Natural killer cell (primary cell): ENCODE results near the gene BRI3BP. TPM values are rescaled to one million over a fixed set of nuclear protein-coding genes. Genes with fewer than 3 reads are reported as not detected.

Experiments
- ATAC-seq, 3 donors: fragments of 150-1000 bp in 2 of 3; fragments of 200-7000 bp in 1 of 3; cut with Tn5 transposase; 1 replicate in 1 of 3; 2 replicates in 2 of 3; pipeline ENCODE4 v1.10.0; 2021; ENCODE audit warnings: mild to moderate bottlenecking in 2 of 3, moderate library complexity in 2 of 3
- DNase-seq, 2 donors: peaks; one replicate each; pipeline versions ENCODE4 v3.0.0 to v3.0.0-alpha.2; 2013 to 2021; ENCODE audit warnings: mixed read lengths in 1 of 2
- H3K27ac ChIP-seq: one replicate; pipeline ENCODE4 v1.5.1; 2013; ENCODE audit warnings: mild to moderate bottlenecking, low read length
- H3K27me3 ChIP-seq: one replicate; pipeline ENCODE4 v1.6.1; 2013; ENCODE audit warnings: low read length; ENCODE audit not compliant: control insufficient read depth, insufficient read depth
- H3K36me3 ChIP-seq: one replicate; pipeline ENCODE4 v1.6.1; 2013; ENCODE audit warnings: low read length; ENCODE audit not compliant: control insufficient read depth, insufficient read depth
- H3K4me1 ChIP-seq: one replicate; pipeline ENCODE4 v1.6.1; 2013; ENCODE audit warnings: low read length; ENCODE audit not compliant: control insufficient read depth, insufficient read depth
- H3K4me3 ChIP-seq: one replicate; pipeline ENCODE4 v1.5.1; 2013; ENCODE audit warnings: low read length
- H3K9me3 ChIP-seq: one replicate; pipeline ENCODE4 v1.6.1; 2013; ENCODE audit warnings: low read length; ENCODE audit not compliant: control insufficient read depth, insufficient read depth
- H3K27ac Mint-ChIP-seq, 2 donors: one replicate each; pipeline ENCODE4 v1.8.0; 2022; ENCODE audit warnings: mild to moderate bottlenecking in 2 of 2, mixed read lengths in 2 of 2, moderate library complexity in 1 of 2
- H3K27me3 Mint-ChIP-seq, 2 donors: one replicate each; pipeline ENCODE4 v1.8.0; 2022; ENCODE audit warnings: low read depth in 2 of 2, mixed read lengths in 2 of 2
- H3K36me3 Mint-ChIP-seq: one replicate; pipeline ENCODE4 v1.8.0; 2022; ENCODE audit warnings: mixed read lengths
- H3K4me1 Mint-ChIP-seq, 2 donors: one replicate each; pipeline ENCODE4 v1.8.0; 2022; ENCODE audit warnings: mixed read lengths in 2 of 2
- H3K4me3 Mint-ChIP-seq: one replicate; pipeline ENCODE4 v1.8.0; 2022; ENCODE audit warnings: mild to moderate bottlenecking, moderate library complexity, mixed read lengths
- H3K9me3 Mint-ChIP-seq, 2 donors: one replicate each; pipeline ENCODE4 v1.8.0; 2022; ENCODE audit warnings: mixed read lengths in 2 of 2
- WGBS: methylation state at CpG from one replicate; pipeline ENCODE4 v1.1.7; 2013; ENCODE audit warnings: missing lambda C conversion rate; ENCODE audit not compliant: insufficient coverage; 5-methylcytosine and 5-hydroxymethylcytosine counted together
- intact Hi-C: fragments of 100-400 bp; cut with micrococcal nuclease; formaldehyde crosslinking; loops from one replicate; pipeline ENCODE4 v1.14.2; 2022
- total RNA-seq, 4 donors: library from RNA; stranded (reverse); fragments of 120-200 nt in 1 of 4; gene quantifications; one replicate each; pipeline versions ENCODE4 v1.2.3 to v1.2.4, GENCODE V29; 2013 to 2022
- TF ChIP-seq, protein P1 (sequence below): fragments of 200-600 bp; IDR thresholded peaks from one replicate; pipeline ENCODE4 v1.8.0; 2022; ENCODE audit warnings: antibody characterized with exemption

The BRI3BP gene
- total RNA-seq, 3 donors from 2014 or later (not counting 1 experiment from before 2014, with no cell fraction given), result 4.2 to 6.8 (median 5.4) TPM

DNA sequence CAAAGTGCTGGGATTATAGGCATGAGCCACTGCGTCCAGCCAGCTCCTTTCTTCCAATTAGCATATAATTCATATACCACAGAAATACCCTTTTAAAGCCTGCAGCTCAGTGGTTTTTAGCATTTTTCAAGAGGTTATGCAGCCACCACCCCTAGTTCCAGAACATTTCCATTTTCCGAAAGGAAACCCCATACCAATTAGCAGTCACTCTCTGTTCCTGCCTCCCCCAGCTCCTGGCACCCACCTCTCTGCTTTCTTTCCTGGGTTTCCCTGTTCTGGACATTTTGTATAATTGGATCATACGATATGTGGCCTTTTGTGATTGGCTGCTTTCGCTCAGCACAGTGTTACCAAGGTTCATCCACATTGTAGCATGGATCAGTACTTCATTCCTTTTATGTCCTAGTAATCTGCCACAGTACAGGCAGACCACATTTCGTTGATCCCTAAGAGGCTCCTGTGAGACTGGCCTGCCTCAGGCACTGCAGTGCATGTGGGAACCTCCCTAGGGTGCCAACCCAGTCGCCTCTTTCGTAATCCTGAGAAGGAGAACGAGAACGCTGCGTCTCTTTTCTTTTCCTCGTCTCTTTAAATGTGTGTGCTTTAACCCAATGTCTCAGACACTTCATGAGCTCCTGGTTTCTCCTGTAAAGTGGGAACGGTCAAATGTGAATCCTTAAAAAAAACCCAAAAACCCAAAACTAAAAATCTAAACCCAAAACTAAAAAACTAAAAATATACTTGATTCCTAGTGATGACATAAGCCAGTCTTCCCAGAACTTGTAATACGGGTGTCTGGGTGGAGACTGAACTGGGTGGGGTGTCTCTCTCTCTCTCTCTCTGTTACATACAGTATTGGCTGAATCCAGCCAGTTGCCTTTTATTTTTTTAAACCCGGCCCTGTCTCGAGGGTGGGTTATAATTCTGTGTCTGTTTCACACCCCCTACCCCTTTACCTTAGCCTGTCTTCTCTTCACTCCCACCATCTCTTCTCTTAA, 86.5 kb downstream of the BRI3BP start:
- no peak overlapping the region for H3K27ac ChIP-seq
- DNase-seq (no peak), ATAC-seq (no peak)
- intact Hi-C loops, result no loop called here
- H3K4me3 ChIP-seq, result no peak overlapping the region
- no peaks in the 10 kb centered on the region for H3K4me1 ChIP-seq
- Mint-ChIP-seq H3K36me3 (peaks cover 5% of the 10 kb centered on the region), H3K9me3 (no peaks in the 10 kb centered on the region), H3K27me3 (no peaks in the 10 kb centered on the region), H3K4me3 (no peak overlapping the region), H3K27ac (no peak overlapping the region), H3K4me1 (no peaks in the 10 kb centered on the region)
- WGBS, result 97% methylated on average over 14 of the region's 15 CpGs
- no peaks in the 10 kb centered on the region for H3K9me3 ChIP-seq
- H3K27me3 ChIP-seq, result no peaks in the 10 kb centered on the region
- TF ChIP-seq, protein P1, sequence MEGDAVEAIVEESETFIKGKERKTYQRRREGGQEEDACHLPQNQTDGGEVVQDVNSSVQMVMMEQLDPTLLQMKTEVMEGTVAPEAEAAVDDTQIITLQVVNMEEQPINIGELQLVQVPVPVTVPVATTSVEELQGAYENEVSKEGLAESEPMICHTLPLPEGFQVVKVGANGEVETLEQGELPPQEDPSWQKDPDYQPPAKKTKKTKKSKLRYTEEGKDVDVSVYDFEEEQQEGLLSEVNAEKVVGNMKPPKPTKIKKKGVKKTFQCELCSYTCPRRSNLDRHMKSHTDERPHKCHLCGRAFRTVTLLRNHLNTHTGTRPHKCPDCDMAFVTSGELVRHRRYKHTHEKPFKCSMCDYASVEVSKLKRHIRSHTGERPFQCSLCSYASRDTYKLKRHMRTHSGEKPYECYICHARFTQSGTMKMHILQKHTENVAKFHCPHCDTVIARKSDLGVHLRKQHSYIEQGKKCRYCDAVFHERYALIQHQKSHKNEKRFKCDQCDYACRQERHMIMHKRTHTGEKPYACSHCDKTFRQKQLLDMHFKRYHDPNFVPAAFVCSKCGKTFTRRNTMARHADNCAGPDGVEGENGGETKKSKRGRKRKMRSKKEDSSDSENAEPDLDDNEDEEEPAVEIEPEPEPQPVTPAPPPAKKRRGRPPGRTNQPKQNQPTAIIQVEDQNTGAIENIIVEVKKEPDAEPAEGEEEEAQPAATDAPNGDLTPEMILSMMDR, result no peak
- peaks cover 6% of the 10 kb centered on the region for H3K36me3 ChIP-seq

Other genes with a start within 250 kb of the BRI3BP start
- gene SCARB1, start 129.8 kb upstream of the BRI3BP start, total RNA-seq, result 1 to 10 TPM; 1.1 to 2.7 (median 1.3) TPM
- 1,000 to 10,000 TPM; 1,276 to 1,737 (median 1,334) TPM for gene UBC, start 79.0 kb upstream of the BRI3BP start, total RNA-seq
- gene DHX37, start 4.5 kb upstream of the BRI3BP start, total RNA-seq, result 10 to 100 TPM; 27.9 to 31.6 (median 30.1) TPM
- gene AACS, start 71.8 kb downstream of the BRI3BP start, total RNA-seq, result 10 to 100 TPM; 14.6 to 20.4 (median 18.1) TPM
- not detected for gene TMEM132B, start 192.7 kb downstream of the BRI3BP start, total RNA-seq